Measurements from ENCODE around the gene SPATA6. TPM values are rescaled to one million over a fixed set of nuclear protein-coding genes. Genes with fewer than 3 reads are reported as not detected.
"Not testable (repeated sequence)": the region's sequence is repeated elsewhere in the genome, so short reads cannot be mapped to it uniquely, and the experiment has no call there.

SPATA6 gene
- total RNA-seq, 5 donors from 2014 or later (not counting 1 experiment from before 2014, with no cell fraction given), result 3.7 to 7.2 (median 4.9) TPM

DNA sequence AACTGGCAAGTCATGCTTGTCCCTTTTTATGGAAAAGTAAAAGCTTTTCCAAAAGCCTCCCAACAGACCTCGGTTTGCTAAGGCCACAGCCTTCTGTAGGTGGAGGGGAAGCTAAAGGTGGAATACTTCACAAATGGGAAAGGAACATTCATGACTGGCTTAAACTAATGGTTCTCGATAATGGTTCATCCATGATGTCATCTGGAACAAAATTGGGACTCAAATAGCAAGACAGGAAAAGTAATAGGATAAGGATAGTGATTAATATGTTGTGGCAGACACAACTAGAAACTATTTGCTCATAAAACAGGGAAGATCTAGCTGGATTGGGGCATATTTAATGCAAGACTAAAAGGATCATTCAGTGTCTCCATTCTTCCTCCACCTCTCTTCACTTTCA, 16.7 kb upstream of the SPATA6 start:
- 69% methylated on average over 2 of the region's 2 CpGs for WGBS (ENCODE audit: insufficient coverage)
- DNase-seq (no peak), ATAC-seq (replicated peaks in 1 of 4) (no peak)
- no peaks in the 10 kb centered on the region for H3K9me3 ChIP-seq
- no peaks in the 10 kb centered on the region for H3K27me3 ChIP-seq (replicated peaks in 1 of 2; ENCODE audit: control insufficient read depth in 2 of 2, extremely low read depth in 1 of 2, insufficient read depth in 2 of 2, low read length in 1 of 2)
- POLR2A ChIA-PET, result no interaction called here
- H3K4me1 Mint-ChIP-seq, result no peaks in the 10 kb centered on the region
- no peaks in the 10 kb centered on the region for H3K4me1 ChIP-seq (ENCODE audit: control insufficient read depth in 1 of 2, extremely low read depth in 1 of 2, insufficient read depth in 2 of 2, low read length in 2 of 2)
- H3K36me3 ChIP-seq (ENCODE audit: control insufficient read depth in 2 of 2, extremely low read depth in 1 of 2, insufficient read depth in 1 of 2, low read length in 1 of 2), result no peaks in the 10 kb centered on the region
- no peaks in the 10 kb centered on the region for H3K9me3 Mint-ChIP-seq
- CTCF ChIA-PET, result no interaction called here
- no peak overlapping the region for H3K4me3 Mint-ChIP-seq
- H3K27ac ChIP-seq (ENCODE audit: low read length), result no peak overlapping the region
- H3K27ac Mint-ChIP-seq, result no peak overlapping the region
- H3K36me3 Mint-ChIP-seq, result no peaks in the 10 kb centered on the region
- H3K4me3 ChIP-seq (ENCODE audit: control insufficient read depth in 1 of 2, extremely low read depth in 1 of 2, low read length in 1 of 2), result no peak overlapping the region
- H3K27me3 Mint-ChIP-seq, result peaks cover 2 to 7% of the 10 kb centered on the region in 2 donors

DNA sequence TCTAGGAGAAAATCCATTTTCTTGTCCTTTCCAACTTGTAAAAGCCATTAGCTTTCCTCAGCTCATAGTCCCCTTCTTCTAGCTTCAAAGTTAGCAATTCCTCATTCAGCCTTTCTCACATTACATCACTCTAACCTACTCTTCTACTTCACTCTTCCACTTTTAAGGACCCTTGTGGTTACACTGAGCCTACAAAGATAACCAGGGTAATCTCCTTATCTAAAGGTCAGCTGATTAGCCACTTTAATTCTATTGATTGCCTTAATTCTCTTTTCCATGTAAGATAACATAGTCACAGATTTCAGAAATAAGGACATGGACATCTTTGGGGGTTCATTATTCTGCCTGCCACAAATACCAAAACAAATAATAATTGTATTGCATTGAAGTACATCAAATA, 8.5 kb upstream of the SPATA6 start:
- H3K27me3 Mint-ChIP-seq, result peaks cover 4 to 6% of the 10 kb centered on the region in 2 donors
- no peaks in the 10 kb centered on the region for H3K4me1 Mint-ChIP-seq
- no peaks in the 10 kb centered on the region for H3K9me3 Mint-ChIP-seq
- POLR2A ChIA-PET, result interaction anchor here in 1 of 2 donors (0.6 kb wide), 1 partner anchor 9 kb away, joined by 8 read pairs; the partner anchor contains the start of gene SPATA6
- no peaks in the 10 kb centered on the region for H3K4me1 ChIP-seq (ENCODE audit: control insufficient read depth in 1 of 2, extremely low read depth in 1 of 2, insufficient read depth in 2 of 2, low read length in 2 of 2)
- H3K27me3 ChIP-seq (replicated peaks in 1 of 2; ENCODE audit: control insufficient read depth in 2 of 2, extremely low read depth in 1 of 2, insufficient read depth in 2 of 2, low read length in 1 of 2), result peaks cover 0 to 4% of the 10 kb centered on the region in 2 experiments
- DNase-seq (no peak), ATAC-seq (replicated peaks in 1 of 4) (no peak)
- no peaks in the 10 kb centered on the region for H3K36me3 ChIP-seq (ENCODE audit: control insufficient read depth in 2 of 2, extremely low read depth in 1 of 2, insufficient read depth in 1 of 2, low read length in 1 of 2)
- CTCF ChIA-PET, result no interaction called here
- no peak overlapping the region for H3K4me3 Mint-ChIP-seq
- no peaks in the 10 kb centered on the region for H3K9me3 ChIP-seq
- H3K27ac ChIP-seq (ENCODE audit: low read length), result no peak overlapping the region
- H3K4me3 ChIP-seq (ENCODE audit: control insufficient read depth in 1 of 2, extremely low read depth in 1 of 2, low read length in 1 of 2), result no peak overlapping the region
- no peak overlapping the region for H3K27ac Mint-ChIP-seq
- H3K36me3 Mint-ChIP-seq, result peaks cover 2% of the 10 kb centered on the region

DNA sequence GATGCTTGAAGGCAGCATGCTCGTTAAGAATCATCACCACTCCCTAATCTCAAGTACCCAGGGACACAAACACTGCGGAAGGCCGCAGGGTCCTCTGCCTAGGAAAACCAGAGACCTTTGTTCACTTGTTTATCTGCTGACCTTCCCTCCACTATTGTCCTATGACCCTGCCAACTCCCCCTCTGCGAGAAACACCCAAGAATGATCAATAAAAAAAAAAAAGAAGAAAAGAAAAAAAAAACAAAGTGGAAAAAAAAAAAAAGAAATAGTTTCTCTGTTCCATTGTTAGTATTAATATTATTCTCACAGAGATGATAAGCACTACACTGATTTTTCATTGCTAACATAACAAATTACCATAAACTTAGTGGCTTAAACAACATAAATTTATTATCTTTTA, 8.0 kb upstream of the SPATA6 start:
- CTCF ChIA-PET; DNase-seq; H3K27me3 Mint-ChIP-seq; H3K4me3 ChIP-seq (ENCODE audit: control insufficient read depth in 1 of 2, extremely low read depth in 1 of 2, low read length in 1 of 2); H3K9me3 Mint-ChIP-seq; H3K27ac Mint-ChIP-seq; ATAC-seq (replicated peaks in 1 of 4); H3K36me3 Mint-ChIP-seq; H3K4me1 Mint-ChIP-seq; H3K4me1 ChIP-seq (ENCODE audit: control insufficient read depth in 1 of 2, extremely low read depth in 1 of 2, insufficient read depth in 2 of 2, low read length in 2 of 2); H3K4me3 Mint-ChIP-seq; H3K36me3 ChIP-seq (ENCODE audit: control insufficient read depth in 2 of 2, extremely low read depth in 1 of 2, insufficient read depth in 1 of 2, low read length in 1 of 2); H3K27me3 ChIP-seq (replicated peaks in 1 of 2; ENCODE audit: control insufficient read depth in 2 of 2, extremely low read depth in 1 of 2, insufficient read depth in 2 of 2, low read length in 1 of 2); H3K9me3 ChIP-seq; H3K27ac ChIP-seq (ENCODE audit: low read length): not testable (repeated sequence)
- POLR2A ChIA-PET, result interaction anchor here in 1 of 2 donors (0.6 kb wide), 1 partner anchor 8 kb away, joined by 8 read pairs; the partner anchor contains the start of gene SPATA6
- WGBS (ENCODE audit: insufficient coverage), result no CpG with 5 or more reads among the region's 4 CpGs

DNA sequence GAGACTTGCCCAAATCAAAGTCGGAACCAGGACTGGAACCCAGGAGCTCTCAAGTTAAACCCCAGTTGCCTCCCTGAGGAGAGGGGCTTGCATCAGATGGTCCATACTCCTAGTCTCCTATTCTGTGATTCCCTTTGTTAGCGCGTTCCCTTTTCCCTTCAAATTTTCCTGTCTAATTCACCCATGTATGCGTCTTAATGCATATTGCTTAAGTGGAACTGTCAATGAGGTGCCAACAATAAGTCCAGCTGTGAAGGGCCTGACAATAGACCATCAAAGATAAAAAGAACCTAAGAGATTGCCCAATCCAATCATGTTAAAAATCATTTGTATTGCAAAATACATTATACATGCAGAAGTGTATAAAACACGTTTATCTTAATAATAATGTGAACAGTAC, 634 bp upstream of the SPATA6 start:
- Mint-ChIP-seq H3K27me3 (peaks cover 0 to 12% of the 10 kb centered on the region in 2 donors), H3K27ac (peak overlapping the region; percentile 41 to 82), H3K4me3 (peak overlapping the region; percentile 89 to 98 (median 90)), H3K9me3 (no peaks in the 10 kb centered on the region), H3K36me3 (peaks cover 2% of the 10 kb centered on the region), H3K4me1 (peaks cover 29 to 35% (median 33%) of the 10 kb centered on the region in 3 donors)
- WGBS (ENCODE audit: insufficient coverage), result 0% methylated on average over 1 of the region's 5 CpGs
- POLR2A ChIA-PET, result no interaction called here
- Histone ChIP-seq H3K27me3 (replicated peaks in 1 of 2; ENCODE audit: control insufficient read depth in 2 of 2, extremely low read depth in 1 of 2, insufficient read depth in 2 of 2, low read length in 1 of 2) (peaks cover 0 to 5% of the 10 kb centered on the region in 2 experiments), H3K9me3 (no peaks in the 10 kb centered on the region), H3K4me3 (ENCODE audit: control insufficient read depth in 1 of 2, extremely low read depth in 1 of 2, low read length in 1 of 2) (peak overlapping the region; percentile 60 to 63), H3K36me3 (ENCODE audit: control insufficient read depth in 2 of 2, extremely low read depth in 1 of 2, insufficient read depth in 1 of 2, low read length in 1 of 2) (no peaks in the 10 kb centered on the region), H3K27ac (ENCODE audit: low read length) (peak overlapping the region; percentile 60), H3K4me1 (ENCODE audit: control insufficient read depth in 1 of 2, extremely low read depth in 1 of 2, insufficient read depth in 2 of 2, low read length in 2 of 2) (peaks cover 3 to 21% of the 10 kb centered on the region in 2 experiments)
- DNase-seq (no peak), ATAC-seq (replicated peaks in 1 of 4) (no peak)
- CTCF ChIA-PET, result interaction anchor here in 1 of 2 donors (1.0 kb wide), 1 partner anchor 21 kb away, joined by 3 read pairs; no protein-coding TSS in a partner anchor

DNA sequence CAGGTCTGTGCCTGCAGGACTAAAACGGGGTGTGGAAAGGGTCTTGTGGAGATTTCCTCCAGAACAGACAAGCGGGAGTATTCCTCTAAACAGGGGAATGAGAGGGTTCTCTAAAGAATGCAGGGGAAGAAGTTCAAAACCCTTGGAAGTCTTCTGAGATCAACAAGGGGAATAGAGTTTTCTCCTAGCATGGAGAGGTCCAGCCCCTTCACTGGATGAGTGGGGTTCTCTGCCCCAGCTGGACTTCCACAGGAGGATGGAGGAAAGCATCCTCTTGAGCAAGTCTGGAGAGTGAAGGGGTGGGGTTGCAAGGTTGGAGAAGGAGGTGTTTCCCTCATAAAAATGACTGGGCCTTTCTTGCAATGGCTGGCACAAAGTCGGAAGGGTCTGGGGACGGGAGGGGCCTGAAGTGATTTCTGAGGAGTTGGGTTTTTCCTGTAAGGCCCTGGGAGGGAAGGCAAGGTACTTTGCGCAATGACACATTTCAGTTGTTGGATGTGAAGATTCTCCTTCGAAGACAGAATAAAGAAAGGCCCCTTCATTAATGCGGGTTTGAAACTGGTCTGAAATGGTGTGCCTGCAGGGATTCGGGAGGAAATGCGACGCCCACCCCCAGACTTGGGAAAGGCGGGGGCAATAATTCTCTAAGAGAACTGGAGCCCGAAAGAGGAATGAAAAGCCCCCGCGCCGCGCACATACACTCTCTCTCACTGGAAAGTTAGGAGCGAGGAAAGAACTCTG, 884 bp downstream of the SPATA6 start:
- 35% methylated on average over 17 of the region's 17 CpGs for WGBS (ENCODE audit: insufficient coverage)
- Histone ChIP-seq H3K4me1 (ENCODE audit: control insufficient read depth in 1 of 2, extremely low read depth in 1 of 2, insufficient read depth in 2 of 2, low read length in 2 of 2) (peaks cover 3 to 21% of the 10 kb centered on the region in 2 experiments), H3K27ac (ENCODE audit: low read length) (peak overlapping the region; percentile 53), H3K27me3 (replicated peaks in 1 of 2; ENCODE audit: control insufficient read depth in 2 of 2, extremely low read depth in 1 of 2, insufficient read depth in 2 of 2, low read length in 1 of 2) (peaks cover 0 to 5% of the 10 kb centered on the region in 2 experiments), H3K9me3 (no peaks in the 10 kb centered on the region), H3K36me3 (ENCODE audit: control insufficient read depth in 2 of 2, extremely low read depth in 1 of 2, insufficient read depth in 1 of 2, low read length in 1 of 2) (no peaks in the 10 kb centered on the region), H3K4me3 (ENCODE audit: control insufficient read depth in 1 of 2, extremely low read depth in 1 of 2, low read length in 1 of 2) (peak overlapping the region; percentile 63 to 65)
- POLR2A ChIA-PET, result interaction anchor here in 1 of 2 donors (0.7 kb wide), 1 partner anchor 14 kb away, joined by 10 read pairs; no protein-coding TSS in a partner anchor
- no peak for ATAC-seq (replicated peaks in 1 of 4)
- CTCF ChIA-PET, result interaction anchor here in 1 of 2 donors (0.6 to 1.0 kb wide), 2 partner anchors 20 to 61 kb away, joined by 3 read pairs; no protein-coding TSS in a partner anchor
- H3K27ac Mint-ChIP-seq, result peak overlapping the region; percentile 70 to 83
- peak in 3 of 35 experiments; percentile 1 to 6 (median 3) for DNase-seq
- H3K27me3 Mint-ChIP-seq, result peaks cover 0 to 11% of the 10 kb centered on the region in 2 donors
- H3K4me1 Mint-ChIP-seq, result peaks cover 33 to 39% (median 35%) of the 10 kb centered on the region in 3 donors
- no peaks in the 10 kb centered on the region for H3K9me3 Mint-ChIP-seq
- peaks cover under 1% of the 10 kb centered on the region for H3K36me3 Mint-ChIP-seq
- peak overlapping the region; percentile 89 to 98 (median 90) for H3K4me3 Mint-ChIP-seq

DNA sequence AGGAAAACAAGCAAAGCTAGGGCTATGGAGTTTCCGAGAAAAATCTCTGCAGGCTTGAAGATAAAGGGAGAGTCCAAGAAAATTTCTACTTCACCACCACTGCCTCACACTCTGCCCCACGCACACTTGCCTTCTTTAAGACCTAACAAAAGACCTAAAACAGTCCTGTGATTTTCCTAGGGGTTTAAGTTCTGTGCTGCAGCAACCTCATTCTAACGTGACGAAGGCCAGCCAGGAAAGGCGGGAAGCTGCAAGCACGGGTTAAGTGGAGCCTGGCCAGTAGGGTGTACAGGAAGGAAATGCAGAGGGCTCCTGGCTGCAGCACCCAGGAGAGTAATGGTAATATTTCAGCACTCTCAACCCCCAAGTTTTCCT, 1.5 kb downstream of the SPATA6 start:
- Mint-ChIP-seq H3K4me1 (peaks cover 34 to 40% (median 35%) of the 10 kb centered on the region in 3 donors), H3K27ac (peak overlapping the region; percentile 51 to 72), H3K27me3 (peaks cover 0 to 11% of the 10 kb centered on the region in 2 donors), H3K9me3 (no peaks in the 10 kb centered on the region), H3K36me3 (no peaks in the 10 kb centered on the region), H3K4me3 (peak overlapping the region; percentile 89 to 98 (median 90))
- no peaks in the 10 kb centered on the region for H3K9me3 ChIP-seq
- no peaks in the 10 kb centered on the region for H3K36me3 ChIP-seq (ENCODE audit: control insufficient read depth in 2 of 2, extremely low read depth in 1 of 2, insufficient read depth in 1 of 2, low read length in 1 of 2)
- no peak overlapping the region for H3K27ac ChIP-seq (ENCODE audit: low read length)
- ATAC-seq (replicated peaks in 1 of 4) (no peak), DNase-seq (no peak)
- H3K27me3 ChIP-seq (replicated peaks in 1 of 2; ENCODE audit: control insufficient read depth in 2 of 2, extremely low read depth in 1 of 2, insufficient read depth in 2 of 2, low read length in 1 of 2), result peaks cover 0 to 5% of the 10 kb centered on the region in 2 experiments
- POLR2A ChIA-PET, result no interaction called here
- peaks cover 3 to 21% of the 10 kb centered on the region in 2 experiments for H3K4me1 ChIP-seq (ENCODE audit: control insufficient read depth in 1 of 2, extremely low read depth in 1 of 2, insufficient read depth in 2 of 2, low read length in 2 of 2)
- CTCF ChIA-PET, result interaction anchor here in 1 of 2 donors (0.9 kb wide), 1 partner anchor 17 kb away, joined by 6 read pairs; no protein-coding TSS in a partner anchor
- H3K4me3 ChIP-seq (ENCODE audit: control insufficient read depth in 1 of 2, extremely low read depth in 1 of 2, low read length in 1 of 2), result no peak overlapping the region
- WGBS (ENCODE audit: insufficient coverage), result no CpG with 5 or more reads among the region's 6 CpGs

All from T-cell (primary cell).